Stimulated activated CD8-positive, alpha-beta memory T cell treated with anti-CD3 and anti-CD28 coated beads, Interleukin-15, amount 100 ng/mL, for 4 hours (primary cell): ENCODE results near the gene ZNF397.

Experiments
- DNase-seq, 2 donors: peaks; one replicate each; pipeline ENCODE4 v3.0.0-alpha.2; 2020; ENCODE audit warnings: low read depth in 2 of 2

Gene ZNF397

DNA sequence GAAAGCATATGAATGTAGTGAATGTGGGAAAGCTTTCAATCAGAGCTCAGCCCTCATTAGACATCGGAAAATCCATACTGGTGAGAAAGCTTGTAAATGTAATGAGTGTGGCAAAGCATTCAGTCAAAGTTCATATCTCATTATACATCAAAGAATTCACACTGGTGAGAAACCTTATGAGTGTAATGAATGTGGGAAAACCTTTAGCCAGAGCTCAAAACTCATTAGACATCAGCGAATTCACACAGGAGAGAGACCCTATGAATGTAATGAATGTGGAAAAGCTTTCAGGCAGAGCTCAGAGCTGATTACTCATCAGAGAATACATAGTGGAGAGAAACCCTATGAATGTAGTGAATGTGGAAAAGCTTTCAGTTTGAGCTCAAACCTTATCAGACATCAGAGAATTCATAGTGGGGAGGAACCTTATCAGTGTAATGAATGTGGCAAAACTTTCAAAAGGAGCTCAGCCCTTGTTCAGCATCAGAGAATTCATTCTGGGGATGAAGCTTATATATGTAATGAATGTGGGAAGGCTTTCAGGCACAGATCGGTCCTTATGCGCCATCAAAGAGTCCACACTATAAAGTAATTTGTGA lies 5.0 kb downstream of the ZNF397 start:
- DNase-seq, result no peak

DNA sequence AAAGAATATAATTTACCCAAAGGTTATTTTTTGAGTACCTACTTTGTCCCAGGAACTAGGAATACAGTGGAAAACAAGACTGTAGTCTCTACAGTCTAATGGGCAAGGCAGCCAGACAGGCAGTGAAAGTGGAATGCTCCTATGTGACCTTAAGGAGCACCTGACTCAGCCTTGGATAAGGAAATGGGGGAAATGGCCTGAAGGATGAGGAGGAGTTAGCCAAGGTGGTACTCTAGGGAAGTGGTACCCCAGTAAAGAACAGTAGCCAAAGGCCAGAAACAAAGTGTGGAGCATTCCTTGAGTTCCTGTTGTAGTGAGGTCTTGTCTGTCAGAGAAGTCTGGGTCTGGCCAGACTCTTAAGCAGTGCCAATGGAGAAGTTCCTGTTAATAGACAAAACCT lies 6.0 kb downstream of the ZNF397 start:
- no peak for DNase-seq

- DNase-seq, result no peak
Observed at GRCh38 chr18:35247412-35248249, 6.8 kb downstream of the ZNF397 start.

DNA sequence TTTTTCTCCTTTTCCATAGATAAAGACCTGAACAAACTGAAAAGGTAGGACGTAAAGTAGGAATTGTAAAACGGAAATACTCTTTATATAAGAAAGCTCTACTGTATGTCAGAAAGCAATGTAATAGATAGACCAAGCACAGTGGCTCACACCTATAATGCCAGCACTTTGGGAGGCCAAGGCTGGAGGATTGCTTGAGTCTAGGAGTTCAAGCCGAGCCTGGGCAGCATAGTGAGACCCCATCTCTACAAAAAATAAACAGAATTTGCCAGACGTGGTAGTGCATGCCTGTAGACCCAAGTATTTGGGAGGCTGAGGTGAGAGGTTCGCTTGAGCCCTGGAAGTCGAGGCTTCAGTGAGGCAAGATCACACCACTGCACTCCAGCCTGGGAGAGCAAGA lies 7.6 kb downstream of the ZNF397 start:
- no peak for DNase-seq

DNA sequence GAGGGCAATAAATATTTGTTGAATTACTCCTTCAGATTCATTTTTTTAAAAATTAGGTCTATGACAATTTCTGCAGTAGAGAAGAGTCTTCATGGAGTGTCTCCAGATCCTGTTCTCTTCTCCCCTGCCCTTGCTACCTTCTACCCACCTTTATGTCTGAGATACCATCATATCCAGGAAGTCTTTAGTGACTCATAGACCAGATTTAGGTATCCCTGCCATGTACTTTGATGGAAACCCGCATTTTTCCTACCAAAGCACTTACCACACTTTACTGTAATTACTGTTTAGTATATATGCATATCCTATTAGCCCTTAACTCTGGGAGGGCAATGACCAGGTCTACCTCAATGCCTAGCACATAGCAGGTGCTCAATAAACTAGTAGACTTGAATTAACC lies 11.6 kb downstream of the ZNF397 start:
- no peak for DNase-seq

GRCh38 chr18:35253655-35254287 lies 12.9 kb downstream of the ZNF397 start:
- no peak for DNase-seq

GRCh38 chr18:35256947-35257346 lies 16.1 kb downstream of the ZNF397 start:
- no peak for DNase-seq

- DNase-seq, result no peak
Observed at GRCh38 chr18:35264409-35264808, 23.6 kb downstream of the ZNF397 start.

DNA sequence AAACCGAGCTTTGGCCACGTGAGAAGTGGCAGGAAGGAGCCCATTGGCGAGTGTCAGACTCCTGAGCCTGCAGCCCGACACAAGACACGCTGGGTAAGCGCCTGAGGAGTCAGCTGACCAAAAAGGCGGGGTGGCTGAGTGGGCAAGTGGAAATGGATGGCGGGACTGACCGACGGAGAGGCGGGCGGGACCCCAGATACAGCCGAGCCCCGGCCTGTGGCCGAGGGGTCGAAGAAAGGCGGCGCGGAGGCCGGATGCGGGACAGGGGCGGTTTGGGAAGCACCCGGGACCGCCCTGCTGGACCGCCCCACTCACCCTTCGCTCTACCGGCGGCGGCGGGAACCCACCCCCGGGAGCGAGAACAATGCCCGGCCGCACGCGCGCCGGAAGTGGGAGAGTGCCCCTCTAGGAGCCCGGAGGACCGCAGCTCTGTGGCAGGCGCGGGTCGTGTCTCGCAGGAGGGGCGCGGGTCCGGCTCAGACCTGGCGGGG lies 26.4 kb downstream of the ZNF397 start:
- peak; percentile 50 to 58 for DNase-seq

GRCh38 chr18:35267809-35268208 lies 27.0 kb downstream of the ZNF397 start:
- no peak for DNase-seq

DNA sequence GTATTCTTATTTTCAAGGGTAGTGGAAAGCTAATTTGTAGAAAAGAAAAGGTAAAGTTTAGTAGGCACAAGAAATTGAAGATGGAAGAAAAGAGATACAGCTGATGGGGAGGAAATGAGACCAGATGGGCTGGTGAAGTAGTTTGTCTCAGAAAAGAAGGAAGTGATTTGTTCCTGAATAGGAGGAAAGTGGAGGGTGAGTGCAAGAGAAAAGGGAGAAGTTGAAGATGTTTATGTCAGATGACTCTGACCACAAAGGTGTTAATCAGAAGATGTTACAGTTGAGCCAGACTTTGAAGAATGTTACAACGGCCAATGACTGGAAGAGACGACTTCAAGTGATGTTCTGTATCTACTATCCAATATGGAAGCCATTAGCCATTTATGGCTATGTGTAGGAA lies 28.0 kb downstream of the ZNF397 start:
- DNase-seq, result no peak

GRCh38 chr18:35271656-35272055 lies 30.8 kb downstream of the ZNF397 start:
- no peak for DNase-seq

GRCh38 chr18:35276267-35276666 lies 35.4 kb downstream of the ZNF397 start:
- no peak for DNase-seq

DNA sequence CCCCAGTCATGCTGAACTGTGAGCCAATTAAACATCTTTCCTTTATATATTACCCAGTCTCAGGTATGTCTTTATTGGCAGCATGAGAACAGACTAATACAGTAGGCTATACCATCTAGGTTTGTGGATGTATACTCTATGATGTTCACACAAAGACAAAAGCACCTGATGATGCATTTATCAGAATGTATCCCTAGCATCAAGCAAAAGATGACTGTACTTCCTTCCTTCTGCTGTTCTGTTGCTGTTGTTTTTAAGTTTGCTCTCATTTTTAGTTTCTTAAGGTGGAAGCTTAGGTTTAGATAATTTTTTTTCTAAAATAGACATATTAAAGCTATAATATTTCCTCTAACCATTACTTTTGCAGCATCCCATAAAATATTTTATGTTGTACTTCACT lies 36.8 kb downstream of the ZNF397 start:
- no peak for DNase-seq

GRCh38 chr18:35278085-35278484 lies 37.3 kb downstream of the ZNF397 start:
- DNase-seq, result no peak

GRCh38 chr18:35278969-35279368 lies 38.1 kb downstream of the ZNF397 start:
- no peak for DNase-seq

- no peak for DNase-seq
Observed at GRCh38 chr18:35282353-35282752, 41.5 kb downstream of the ZNF397 start.

GRCh38 chr18:35283923-35284794 lies 43.3 kb downstream of the ZNF397 start:
- DNase-seq, result no peak

DNA sequence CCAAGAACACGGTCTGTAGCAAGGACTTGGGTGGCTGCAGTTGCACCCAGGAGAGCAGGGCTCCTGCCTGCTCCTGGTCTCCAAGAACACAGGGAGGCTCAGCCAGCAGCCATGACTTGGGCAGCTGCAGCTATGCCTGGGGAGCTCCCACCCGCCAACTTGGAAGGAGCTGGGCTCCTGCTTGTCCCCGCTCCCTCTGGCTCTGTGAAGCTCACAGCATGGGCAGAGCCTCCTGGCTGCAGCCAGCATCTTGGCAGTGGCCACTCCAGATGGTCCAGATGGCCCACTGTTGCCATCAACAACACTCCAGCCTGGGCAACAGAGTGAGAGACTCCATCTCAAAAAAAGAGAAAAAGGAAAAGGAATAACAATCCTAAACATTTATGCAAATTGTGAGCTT lies 44.0 kb downstream of the ZNF397 start:
- DNase-seq, result no peak

- DNase-seq, result no peak
Observed at GRCh38 chr18:35289293-35289692, 48.5 kb downstream of the ZNF397 start.

DNA sequence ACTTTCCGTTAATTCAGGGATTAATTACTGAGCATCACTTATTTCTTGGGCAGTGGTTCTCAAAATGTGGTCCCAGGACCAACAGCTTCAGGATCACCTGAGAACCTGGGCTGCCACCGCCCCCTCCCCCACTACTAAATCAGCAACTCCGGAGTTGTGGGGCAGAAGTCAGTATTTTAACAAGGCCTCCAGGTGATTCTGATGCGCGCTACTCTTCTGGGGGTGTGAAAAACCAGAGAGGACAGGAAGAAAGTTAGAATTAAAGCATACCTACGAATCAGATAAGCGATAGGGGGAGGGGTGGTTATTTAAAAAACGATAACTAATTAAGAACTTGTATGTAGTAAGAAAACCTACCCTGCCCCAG lies 48.9 kb downstream of the ZNF397 start:
- DNase-seq, result no peak
